GM21717 (cell line): ENCODE results near the gene PCOLCE2.
"Not testable (repeated sequence)": the region's sequence is repeated elsewhere in the genome, so short reads cannot be mapped to it uniquely, and the experiment has no call there.

Experiments used
- ATAC-seq: cut with Tn5 transposase; IDR thresholded peaks from one replicate; pipeline ENCODE4 v1.9.1; 2021; ENCODE audit warnings: mild to moderate bottlenecking, moderate library complexity; ENCODE audit not compliant: unreplicated experiment

PCOLCE2 gene

GRCh38 chr3:142902356-142902755 is 13.5 kb upstream of the PCOLCE2 start:
- no peak for ATAC-seq

- ATAC-seq, result no peak
Measured at GRCh38 chr3:142898346-142899213, 9.7 kb upstream of the PCOLCE2 start.

- no peak for ATAC-seq
Measured at GRCh38 chr3:142897807-142898206, 8.9 kb upstream of the PCOLCE2 start.

- ATAC-seq, result no peak
Measured at GRCh38 chr3:142896996-142897395, 8.1 kb upstream of the PCOLCE2 start.

GRCh38 chr3:142896201-142896755 is 7.4 kb upstream of the PCOLCE2 start:
- no peak for ATAC-seq

GRCh38 chr3:142894493-142894892 is 5.6 kb upstream of the PCOLCE2 start:
- no peak for ATAC-seq

GRCh38 chr3:142892714-142893113 is 3.8 kb upstream of the PCOLCE2 start:
- ATAC-seq, result no peak

- no peak for ATAC-seq
Measured at GRCh38 chr3:142890592-142890991, 1.7 kb upstream of the PCOLCE2 start.

GRCh38 chr3:142889212-142890014 is 530 bp upstream of the PCOLCE2 start:
- ATAC-seq, result no peak

GRCh38 chr3:142888099-142888480 is 793 bp downstream of the PCOLCE2 start:
- ATAC-seq, result no peak

GRCh38 chr3:142886940-142887339 is 1.9 kb downstream of the PCOLCE2 start:
- ATAC-seq, result no peak

GRCh38 chr3:142886021-142886420 is 2.9 kb downstream of the PCOLCE2 start:
- no peak for ATAC-seq

- ATAC-seq, result no peak
Measured at GRCh38 chr3:142884531-142884930, 4.4 kb downstream of the PCOLCE2 start.

GRCh38 chr3:142883534-142883933 is 5.3 kb downstream of the PCOLCE2 start:
- not testable (repeated sequence) for ATAC-seq

GRCh38 chr3:142881445-142882224 is 7.2 kb downstream of the PCOLCE2 start:
- no peak for ATAC-seq

- no peak for ATAC-seq
Measured at GRCh38 chr3:142878649-142879300, 10.1 kb downstream of the PCOLCE2 start.

GRCh38 chr3:142876417-142876816 is 12.5 kb downstream of the PCOLCE2 start:
- no peak for ATAC-seq

GRCh38 chr3:142875583-142876207 is 13.2 kb downstream of the PCOLCE2 start:
- no peak for ATAC-seq

- no peak for ATAC-seq
Measured at GRCh38 chr3:142875099-142875498, 13.8 kb downstream of the PCOLCE2 start.

- not testable (repeated sequence) for ATAC-seq
Measured at GRCh38 chr3:142868382-142868781, 20.5 kb downstream of the PCOLCE2 start.
